HCT116 (cell line): ENCODE results near the gene ESRRB.

Source experiments
- RAD21 ChIP-seq: IDR thresholded peaks from 2 replicates; pipeline ENCODE4 v1.6.1; 2012; ENCODE audit warnings: low read depth, mild to moderate bottlenecking
- SIN3A ChIP-seq: IDR thresholded peaks from 2 replicates; pipeline ENCODE4 v1.6.1; 2012; ENCODE audit warnings: low read depth
- TF ChIP-seq, protein P1 (sequence below), 3 experiments: fragments of 200-600 bp in 1 of 3; sonication (generic) in 1 of 3; IDR thresholded peaks in 2 of 3; conservative IDR thresholded peaks in 1 of 3; 2 replicates each; pipeline ENCODE4 v1.5.1; 2012 to 2017; ENCODE audit warnings: low read depth in 2 of 3, low read length in 2 of 3, antibody characterized with exemption in 1 of 3, borderline replicate concordance in 1 of 3, control low read depth in 1 of 3, mild to moderate bottlenecking in 1 of 3, mixed read lengths in 1 of 3, mixed run types in 1 of 3, moderate library complexity in 1 of 3; ENCODE audit not compliant: insufficient read depth in 1 of 3

DNA sequence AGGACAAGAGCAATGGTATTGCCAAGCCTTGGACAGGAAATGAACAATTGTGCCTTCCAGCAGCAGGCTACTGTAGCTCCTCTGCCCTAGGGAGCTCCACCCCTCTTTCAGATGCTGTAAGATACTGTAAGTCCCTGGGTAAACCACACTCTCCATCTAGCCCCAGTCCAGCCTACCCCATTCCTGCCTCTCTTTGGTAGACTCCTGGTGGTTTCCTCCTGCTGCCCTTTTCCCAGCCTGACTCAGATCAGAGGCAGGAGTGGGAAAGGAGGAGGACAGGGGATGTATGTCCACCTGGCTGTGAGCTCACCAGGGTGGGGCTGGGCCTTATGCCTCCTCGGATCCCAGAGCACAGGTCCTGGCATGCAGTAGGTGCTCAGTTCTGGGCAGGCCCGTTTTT lies 174.6 kb downstream of the ESRRB start:
- TF ChIP-seq, protein P1, sequence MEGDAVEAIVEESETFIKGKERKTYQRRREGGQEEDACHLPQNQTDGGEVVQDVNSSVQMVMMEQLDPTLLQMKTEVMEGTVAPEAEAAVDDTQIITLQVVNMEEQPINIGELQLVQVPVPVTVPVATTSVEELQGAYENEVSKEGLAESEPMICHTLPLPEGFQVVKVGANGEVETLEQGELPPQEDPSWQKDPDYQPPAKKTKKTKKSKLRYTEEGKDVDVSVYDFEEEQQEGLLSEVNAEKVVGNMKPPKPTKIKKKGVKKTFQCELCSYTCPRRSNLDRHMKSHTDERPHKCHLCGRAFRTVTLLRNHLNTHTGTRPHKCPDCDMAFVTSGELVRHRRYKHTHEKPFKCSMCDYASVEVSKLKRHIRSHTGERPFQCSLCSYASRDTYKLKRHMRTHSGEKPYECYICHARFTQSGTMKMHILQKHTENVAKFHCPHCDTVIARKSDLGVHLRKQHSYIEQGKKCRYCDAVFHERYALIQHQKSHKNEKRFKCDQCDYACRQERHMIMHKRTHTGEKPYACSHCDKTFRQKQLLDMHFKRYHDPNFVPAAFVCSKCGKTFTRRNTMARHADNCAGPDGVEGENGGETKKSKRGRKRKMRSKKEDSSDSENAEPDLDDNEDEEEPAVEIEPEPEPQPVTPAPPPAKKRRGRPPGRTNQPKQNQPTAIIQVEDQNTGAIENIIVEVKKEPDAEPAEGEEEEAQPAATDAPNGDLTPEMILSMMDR (IDR thresholded peaks at IDR 0.05 in 2 of 3, conservative IDR thresholded peaks at IDR 0.05 in 1 of 3; ENCODE audit: borderline replicate concordance in 1 of 3, insufficient read depth in 1 of 3, low read depth in 2 of 3, low read length in 2 of 3): no peak
- no peak for TF ChIP-seq RAD21
- no peak for TF ChIP-seq SIN3A
